SHP77 treated with DMSO at 0.1 percent for 48 hours (cell line): ENCODE results near the gene LYSMD2.

ENCODE experiments used
- DNase-seq: peaks from one replicate; lab custom pipeline; 2025; lab: John Stamatoyannopoulos, UW

The LYSMD2 gene

DNA sequence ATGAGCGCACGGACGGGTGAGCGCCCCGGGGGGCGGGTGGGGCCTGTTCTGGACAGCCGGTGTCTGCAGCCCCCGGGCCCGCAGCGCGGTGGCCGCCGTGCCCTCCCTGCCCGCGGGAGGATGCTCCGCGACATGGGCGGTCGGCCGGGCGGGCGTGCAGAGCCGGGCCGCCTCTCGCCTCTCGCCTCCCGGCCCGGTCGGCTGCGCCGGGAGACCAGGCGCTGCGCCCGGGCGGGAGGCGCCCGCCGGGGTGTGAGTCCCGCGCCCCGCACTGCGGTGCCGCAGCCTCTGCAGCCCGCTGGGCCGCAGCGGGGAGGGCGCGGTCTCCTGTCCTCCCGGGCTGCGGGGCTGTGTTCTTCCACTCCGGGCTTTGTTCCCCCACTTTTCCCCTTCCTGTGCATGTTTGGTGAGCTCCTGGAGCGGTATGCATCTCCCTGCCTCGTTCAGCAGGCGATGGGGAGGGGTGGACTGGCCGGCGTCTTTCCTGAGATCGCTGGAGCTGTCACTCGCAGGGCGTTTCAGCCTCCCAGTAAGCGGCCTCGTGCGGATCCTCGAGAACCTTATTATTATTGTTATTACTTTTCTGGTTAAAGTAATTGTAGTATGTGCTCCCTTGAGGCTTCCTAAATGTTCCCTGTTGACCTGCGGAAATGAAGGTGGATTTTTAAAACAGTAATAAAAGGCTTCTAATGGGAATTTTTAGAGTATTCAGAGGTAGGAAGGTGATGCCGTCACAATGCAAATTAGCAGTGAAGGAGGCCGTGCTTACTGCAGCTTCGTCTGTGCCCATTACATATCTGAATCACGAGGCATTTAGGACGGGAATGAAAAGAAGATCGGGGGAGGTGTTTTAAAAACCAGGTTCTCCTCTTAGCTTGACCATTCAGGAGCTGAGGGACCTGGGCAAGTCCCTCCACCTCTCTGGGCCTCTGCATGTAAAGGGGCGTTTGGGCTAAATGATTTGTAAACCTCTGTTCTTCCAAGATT lies 14.5 kb upstream of the LYSMD2 start:
- DNase-seq: no peak

DNA sequence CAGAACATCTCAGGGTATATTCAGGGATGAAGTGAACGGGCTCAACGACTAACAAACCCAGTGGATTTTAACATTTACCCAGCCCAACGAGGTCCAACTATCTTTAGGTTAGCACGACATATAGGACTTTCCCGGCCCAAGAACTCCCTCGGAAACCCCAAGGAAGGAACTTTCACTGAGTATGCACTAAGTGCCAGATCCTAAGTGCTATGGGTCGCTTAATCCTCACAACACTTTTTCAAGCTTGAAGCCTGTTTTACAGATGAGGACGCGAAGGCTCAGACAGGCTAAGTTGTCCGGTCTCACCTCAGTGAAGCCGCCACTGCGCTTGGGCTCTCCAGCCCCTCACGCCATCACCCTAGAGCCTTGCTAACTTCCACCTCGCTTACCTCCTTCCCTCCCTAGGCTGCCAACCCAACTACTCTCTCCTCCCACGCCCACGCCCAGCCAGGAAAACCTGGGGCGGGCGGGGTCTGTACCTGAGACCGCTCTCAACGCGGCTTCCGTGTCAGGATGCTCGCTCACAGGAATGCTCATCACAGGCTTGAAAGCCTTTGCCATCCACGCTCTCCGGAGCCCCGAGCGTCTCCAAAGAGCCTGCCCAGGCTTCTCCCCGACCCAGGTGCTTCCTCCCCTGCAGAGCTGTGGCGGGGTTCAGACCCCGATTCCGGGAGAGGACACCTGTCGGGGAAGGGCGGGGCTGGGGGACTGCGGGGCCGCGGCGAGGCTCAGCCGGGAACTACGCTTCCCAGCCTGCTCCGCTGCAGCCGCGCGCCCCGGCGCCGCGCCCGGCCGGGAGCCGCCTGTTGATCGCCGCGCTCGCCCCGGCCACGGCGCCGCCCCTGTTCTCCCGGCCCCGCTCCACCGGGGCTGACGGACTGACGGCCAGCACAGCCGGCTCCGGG lies 13.6 kb upstream of the LYSMD2 start, which contains the start of gene TMOD2:
Gene TMOD2 (plus strand): TSS at position 806 of the 905 bp plus-strand sequence. CDS start 14,845 bp downstream, outside the sequence.
- DNase-seq: no peak

DNA sequence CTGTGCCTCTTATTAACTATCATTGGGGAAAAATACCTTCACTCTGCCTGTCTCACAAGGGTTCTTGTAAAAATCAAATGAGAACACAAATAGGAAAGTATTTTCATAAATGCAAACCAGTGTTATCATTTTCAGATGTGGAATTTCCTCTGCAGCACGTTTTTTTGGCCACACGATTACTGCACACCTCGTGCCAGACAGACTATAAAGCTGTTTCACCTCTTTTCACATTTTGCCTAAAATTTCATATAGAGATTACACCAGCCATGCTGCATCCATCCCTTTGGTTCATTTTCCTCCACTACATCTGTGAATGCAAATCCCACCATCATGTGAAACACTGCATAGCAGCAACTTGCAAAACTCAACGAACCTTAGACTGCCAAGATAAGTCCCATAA lies 12.7 kb upstream of the LYSMD2 start:
- no peak for DNase-seq

DNA sequence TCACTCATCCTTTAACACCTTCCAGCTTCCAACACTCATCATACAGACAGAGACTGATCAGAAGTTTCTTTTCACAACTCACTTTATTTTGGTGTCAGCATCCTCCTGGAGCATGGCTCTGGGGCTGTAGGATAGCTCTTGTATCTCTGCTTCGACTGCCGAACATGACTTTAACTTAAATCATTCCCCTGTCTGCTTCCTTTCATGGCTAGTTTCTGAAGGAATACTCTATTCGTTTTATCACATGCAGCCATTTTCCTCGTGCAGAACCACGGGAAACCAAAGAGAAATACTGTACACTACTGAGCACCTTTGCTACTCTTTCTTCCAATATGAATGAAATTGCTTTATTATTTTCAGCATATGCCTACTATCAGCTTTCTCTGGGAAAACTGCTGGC lies 11.9 kb upstream of the LYSMD2 start:
- DNase-seq: no peak

DNA sequence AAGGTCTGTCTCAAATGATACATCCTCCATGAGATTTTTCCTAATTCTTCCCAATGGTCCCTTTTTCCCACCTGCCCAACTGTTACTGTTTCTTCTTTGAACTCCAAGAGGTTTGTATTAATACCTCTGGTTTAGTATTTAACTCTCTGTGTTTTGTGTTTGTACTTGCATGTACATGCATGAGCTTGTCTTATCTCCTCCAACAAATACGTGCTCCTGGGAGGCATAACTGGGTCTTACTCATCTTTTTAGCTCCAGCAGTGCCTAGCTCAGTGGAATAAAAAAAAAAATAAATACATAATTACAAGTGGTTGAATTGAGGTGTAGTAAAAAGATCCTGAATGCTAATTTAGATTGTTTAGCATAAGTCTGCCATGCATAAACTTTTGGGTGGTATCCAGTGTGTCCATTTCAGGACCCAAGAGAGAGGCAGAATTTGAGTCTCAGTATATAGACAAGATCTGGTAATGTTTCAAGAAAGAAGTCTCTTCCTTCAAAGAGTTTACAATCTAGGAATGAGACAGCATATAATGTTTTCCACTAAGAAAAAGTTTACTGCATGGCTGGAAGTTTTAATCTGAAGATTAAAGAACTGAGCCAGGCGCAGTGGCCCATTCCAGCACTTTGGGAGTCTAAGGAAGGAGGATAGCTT lies 1.7 kb upstream of the LYSMD2 start:
- no peak for DNase-seq

DNA sequence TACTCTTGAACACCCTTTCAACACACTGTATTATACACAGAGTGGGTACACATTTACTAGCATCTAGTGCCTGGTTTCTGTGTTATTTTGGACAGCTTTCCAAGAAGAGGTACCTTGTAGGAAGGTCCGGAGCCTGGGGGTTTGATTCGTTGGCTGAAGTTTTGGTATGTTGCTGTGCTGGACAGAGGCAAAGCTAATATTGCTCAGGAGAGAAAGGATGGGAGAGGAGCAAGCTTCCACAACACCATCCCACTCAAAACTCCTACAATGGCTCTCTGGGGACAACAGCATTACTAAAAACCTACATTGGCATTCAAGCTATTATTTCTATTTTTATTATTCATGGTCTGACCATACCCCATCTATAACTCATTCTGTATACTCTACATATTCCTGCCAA lies 1.1 kb upstream of the LYSMD2 start:
- no peak for DNase-seq

DNA sequence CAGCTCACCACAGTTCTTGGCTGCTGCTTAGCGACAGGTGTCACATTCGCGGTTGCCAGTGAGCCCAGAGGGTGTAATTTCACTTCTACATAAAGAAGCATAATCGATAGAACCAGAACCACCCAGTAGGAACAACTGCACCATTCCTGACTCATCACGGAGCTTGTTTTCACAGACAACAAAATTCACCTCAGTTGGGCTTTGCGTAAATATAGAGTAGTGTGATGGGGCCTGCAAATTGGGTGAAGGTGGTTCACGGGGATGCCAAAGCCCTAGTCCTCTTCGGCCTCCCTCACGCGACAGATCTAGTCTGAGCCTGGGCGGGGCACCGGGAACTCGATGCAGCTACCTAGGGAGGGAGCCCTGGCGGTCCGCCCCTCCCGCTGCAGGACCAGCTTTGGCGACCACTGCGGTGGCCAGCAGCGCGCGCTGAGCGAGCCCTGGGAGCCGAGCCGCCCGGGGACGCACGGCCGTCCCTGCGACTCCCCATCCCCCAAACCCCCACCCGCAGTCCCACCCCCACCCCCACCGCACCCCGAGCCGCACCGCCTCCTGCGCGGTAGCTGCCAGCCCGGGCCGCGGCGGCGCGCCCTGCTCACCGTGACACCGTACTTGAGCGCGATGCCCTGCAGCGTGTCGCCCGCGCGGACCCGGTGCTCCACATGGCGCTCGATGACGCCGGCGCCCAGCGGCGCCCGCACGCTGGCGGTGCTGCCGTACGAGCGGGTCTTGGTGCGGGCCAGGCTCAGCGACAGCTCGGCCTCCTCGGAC lies 519 bp downstream of the LYSMD2 start:
- DNase-seq: no peak

DNA sequence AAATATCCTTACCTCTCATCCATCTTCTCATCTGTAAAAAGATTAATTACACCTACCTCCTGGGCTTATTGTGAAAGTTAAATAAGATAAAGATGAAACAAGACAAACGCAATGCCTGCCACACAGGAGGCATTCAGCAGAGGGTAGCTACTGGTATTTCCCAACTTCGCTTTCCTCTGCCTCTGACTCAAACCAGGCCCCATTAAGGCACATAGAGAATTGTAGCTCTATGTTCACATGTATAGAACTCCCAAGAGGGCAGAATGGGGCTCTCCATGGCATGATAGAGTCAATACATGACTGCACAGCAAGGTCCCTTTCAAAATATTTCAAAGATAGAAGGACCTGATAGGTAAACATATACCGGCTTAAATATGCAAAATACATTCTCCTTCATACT lies 1.4 kb downstream of the LYSMD2 start:
- no peak for DNase-seq

DNA sequence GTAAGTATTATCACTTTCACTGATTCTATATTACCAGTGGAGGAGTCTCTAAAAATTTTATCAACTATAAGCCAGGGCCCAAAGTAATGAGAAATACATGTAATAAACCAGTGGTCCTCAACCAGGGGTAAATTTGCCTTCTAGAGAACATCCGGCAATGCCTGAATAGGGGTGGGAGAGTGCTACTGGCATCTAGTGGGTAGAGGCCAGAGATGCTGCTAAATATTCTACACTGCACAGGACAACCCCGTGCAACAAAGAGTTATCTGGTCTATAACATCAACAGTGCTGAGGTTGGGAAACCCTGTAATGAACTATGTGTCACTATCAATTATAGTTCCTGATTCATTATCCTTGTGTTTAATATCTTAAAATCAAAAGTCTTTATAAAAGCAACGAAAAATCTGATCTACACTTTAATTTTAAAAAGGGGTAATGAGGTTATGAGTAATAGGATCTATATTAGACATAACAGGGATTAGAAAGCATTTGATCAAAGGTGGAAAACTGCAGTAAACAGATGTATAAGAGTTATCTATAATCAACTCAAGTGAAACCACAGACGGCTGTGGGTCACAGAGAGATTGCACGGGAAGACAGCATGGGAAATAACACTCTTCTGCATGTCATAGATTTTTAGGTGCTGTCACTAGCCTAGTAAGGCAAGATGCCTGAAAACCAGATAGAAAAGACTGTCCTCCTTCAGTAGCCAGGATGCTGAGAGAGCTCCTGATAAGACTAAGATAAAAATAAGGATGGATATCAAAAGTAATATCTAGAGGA lies 2.0 kb downstream of the LYSMD2 start:
- no peak for DNase-seq

DNA sequence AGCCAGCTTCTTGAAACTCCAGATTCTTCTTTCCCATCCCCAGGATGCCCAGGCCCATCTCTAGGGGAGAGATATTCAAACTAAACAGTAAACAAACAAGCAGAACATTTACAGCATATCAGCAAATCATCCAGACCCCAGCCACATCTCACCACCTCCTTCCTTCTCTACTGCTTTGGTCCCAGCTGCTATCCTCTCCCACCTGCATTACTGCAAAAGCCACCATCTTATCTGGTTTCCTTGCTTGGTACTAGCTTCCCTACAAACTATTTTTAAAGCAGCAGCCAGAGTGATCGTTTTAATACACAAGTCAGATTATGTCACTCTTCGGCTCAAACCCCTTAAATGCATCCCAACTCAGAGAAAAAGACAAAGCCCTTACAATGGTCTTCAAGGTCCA lies 4.8 kb downstream of the LYSMD2 start:
- DNase-seq: no peak

DNA sequence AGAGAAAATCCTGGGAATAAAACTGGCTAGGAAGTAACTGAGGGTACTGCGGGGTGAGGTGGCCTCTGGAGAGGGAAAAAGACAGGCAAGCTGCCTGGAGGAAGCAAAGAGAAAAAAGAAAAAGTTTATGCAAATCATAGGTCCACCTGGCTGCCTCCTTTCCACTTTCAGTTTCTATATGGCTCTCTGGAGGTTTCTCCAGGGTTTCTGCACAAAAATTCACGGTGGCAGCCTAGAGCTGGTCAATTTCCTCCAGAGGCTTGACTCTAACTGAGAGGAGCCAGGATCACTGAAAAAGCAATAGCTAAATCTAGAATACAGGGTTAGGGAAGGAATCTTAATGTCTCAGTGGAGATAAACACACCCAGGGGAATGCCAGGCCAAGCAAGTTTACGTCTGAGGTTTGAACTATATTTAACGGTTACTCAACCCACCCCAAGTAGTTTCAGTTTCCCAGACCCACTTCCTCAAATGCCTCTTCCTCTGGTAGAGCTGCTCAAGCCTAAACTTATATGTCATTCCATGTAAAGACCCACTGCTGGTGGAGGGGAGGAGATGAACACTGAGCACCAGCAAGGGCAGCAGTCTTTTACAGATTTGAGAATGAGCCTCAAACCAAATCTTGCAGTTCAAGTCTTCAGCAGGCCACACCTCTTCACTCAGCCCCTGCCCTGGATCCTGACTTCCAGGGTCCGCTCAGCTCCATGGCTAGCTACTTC lies 5.7 kb downstream of the LYSMD2 start:
- no peak for DNase-seq

DNA sequence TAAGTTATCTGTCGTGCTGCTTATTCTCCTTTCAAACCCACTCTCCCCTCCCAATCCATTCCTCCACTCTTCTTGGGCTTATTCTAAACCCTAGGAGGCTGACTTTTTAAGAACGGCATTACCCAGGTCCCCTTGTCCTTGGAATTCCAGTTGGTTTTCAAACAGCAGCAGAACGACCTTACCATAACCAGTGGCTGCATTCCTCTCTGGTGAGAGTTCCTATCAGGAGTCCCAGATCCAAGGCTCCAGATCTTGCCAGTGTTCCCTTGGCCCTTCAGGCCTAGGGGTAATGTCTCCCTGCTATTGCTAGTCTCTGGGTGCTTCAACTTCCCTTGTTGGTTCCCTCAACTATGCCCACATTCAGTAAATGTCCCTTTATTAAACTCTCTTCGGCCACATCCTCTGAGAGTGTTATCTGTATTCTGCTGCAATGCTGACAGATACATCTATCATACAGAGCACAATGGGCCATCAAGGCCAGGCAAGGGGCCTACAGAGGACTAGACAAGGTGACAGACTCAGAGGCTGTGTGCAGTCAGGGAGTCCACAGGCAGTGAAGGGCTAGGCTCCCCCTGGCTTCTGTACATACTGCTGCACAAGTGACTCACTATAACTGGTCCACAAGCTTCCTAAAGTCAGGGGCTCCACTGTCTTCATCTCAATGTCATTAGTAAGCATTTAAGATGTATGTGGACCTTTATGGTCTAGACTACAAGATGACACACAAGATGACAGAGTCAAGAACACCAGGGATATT lies 10.1 kb downstream of the LYSMD2 start:
- no peak for DNase-seq

DNA sequence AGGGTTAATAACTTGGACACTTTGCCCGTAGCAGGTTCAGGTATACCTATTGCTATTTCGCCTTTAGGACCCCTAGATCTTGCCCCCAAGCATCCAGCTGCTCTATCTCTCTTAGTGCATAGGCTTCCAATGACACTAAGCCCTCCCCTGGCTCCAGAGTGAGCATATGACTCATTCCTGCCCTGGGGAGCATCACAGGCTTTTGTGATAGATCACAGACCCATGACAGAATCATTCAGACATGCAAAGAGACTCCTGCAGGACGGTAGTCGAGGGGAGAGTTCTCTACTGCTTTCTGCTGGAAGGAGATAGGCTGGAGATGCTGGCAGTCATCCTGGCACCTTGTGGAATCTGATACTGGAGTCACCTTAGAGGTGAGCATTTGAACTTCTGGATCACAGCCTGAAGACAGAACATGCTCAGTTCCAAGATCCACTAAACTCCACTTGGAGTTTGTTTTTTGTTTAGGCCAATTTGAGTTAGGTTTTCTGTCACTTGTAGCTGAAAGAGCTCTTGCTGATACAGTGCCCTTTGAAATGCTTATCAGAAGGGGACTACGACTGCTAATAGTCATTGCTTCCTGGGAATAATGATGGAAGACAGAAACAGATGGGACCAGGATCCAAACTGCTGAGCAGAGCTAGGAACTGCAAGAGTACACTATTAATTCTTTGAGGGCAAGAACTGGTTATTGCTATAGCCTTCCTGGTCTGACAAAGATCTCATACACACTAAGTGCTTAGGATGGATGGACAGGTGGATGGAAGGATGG lies 11.0 kb downstream of the LYSMD2 start:
- no peak for DNase-seq

DNA sequence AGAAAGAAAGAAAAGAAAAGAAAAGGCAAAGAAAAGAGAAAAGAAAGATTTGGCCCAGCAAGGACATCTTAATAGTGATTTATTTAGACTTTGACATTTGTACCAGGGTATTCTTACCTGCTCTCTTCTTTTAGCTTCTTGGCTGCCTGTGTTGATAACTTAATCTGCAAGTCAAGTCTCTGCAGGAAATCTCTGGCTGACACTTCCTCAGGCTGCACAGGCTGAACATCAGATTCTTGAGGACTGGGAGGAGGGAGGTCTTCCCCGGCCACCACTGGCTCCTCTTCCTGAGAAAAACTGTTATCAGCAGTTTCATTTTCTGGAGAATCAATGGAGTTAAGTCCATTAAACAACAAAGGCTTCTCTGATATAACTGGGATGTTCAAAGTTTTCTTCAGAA lies 12.8 kb downstream of the LYSMD2 start:
- no peak for DNase-seq

DNA sequence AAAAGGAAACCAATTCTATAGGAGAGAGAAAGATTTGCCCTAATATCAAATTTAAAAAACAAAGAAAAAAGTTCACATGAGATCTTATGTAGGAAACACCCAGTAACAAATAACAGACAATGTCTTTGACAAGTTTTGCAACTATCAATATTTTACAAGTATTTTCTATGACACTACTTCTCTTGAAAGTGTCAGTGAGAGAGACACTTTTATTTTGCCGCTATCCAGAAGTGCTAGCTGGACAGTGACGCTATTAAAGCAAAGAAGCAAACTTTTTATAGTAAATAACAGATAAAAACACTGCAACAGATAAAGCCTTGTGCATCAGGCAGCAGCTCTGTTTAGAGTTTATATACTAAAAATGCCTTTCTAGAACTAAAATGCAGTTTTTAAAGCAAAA lies 13.3 kb downstream of the LYSMD2 start:
- no peak for DNase-seq

DNA sequence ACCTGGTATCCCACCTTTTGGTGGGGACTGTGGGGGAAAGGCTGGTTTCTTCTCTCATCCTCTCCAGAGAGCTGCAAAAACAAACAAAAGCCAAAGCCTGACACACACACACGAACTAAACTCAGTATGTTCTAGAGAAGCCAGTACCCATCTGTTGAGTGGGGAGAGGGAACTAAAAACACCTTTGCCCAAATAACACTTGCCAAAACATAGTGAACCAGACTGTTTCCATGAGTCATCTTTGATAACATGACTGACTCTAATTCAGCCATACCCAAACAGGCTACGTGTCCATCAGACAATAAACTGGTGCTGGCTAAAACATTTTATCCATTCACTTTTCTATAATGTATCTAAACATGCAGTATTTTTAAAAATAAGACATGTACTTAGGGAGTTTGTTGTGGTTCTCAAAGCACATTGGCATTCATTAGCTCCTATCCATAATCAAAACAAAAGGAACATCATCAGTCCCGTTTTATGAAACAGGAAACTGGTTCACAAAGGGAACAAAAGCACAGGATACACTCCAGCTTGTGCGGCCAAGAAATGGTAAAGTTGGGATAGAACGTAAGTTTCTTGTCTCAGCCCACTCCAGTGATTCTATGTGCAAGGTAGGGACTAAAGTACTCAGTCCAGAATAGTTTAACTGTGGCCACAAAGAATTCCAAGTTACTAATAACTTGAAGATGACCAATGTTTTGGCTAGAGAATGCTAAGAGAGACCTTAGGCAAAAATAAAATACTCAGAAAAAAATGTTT lies 16.1 kb downstream of the LYSMD2 start:
- DNase-seq: no peak

DNA sequence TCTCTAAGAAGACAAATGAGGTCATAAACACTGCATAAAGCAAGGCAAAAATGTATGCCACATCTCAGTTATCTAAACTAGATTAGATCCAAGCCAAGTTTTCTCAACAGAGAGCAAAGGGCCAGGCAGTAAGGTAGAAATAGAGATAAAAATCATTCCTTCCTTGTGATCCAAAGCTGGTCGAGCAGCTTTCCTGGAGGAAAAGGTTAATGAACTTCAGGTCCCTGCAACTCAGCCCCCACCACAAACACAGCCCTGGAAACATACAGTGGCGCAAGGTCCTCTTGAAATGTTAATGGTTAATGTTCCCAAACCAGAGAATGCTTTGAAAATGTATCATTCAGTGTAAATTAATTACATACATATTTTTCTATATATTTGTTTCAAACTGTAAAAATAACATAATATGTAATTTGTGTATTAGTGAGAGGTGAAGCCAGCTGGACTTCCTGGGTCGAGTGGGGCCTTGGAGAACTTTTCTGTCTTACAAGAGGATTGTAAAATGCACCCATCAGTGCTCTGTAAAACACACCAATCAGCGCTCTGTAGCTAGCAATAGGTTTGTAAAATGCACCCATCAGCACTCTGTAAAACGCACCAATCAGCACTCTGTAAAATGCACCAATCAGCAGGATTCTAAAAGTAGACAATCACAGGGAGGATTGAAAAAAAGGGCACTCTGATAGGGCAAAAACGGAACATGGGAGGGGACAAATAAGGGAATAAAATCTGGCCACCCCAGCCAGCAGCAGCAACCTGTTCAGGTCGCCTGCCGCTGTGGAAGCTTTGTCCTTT lies 17.1 kb downstream of the LYSMD2 start:
- no peak for DNase-seq
